ENCODE results near the gene HECTD1. TPM values are rescaled to one million over a fixed set of nuclear protein-coding genes. Genes with fewer than 3 reads are reported as not detected.

The HECTD1 gene
- total RNA-seq, 1 donor, result 246 TPM

- Histone ChIP-seq H2AFZ (ENCODE audit: low read length) (no peak overlapping the region), H3K79me2 (ENCODE audit: insufficient read depth, low read length) (peaks cover 95% of the 10 kb centered on the region), H3K4me3 (ENCODE audit: insufficient read depth, low read length) (no peak overlapping the region), H3K4me1 (ENCODE audit: insufficient read depth, low read length) (peaks cover 30% of the 10 kb centered on the region), H3K27me3 (ENCODE audit: insufficient read depth, low read length) (no peaks in the 10 kb centered on the region), H3K4me2 (ENCODE audit: insufficient read depth, low read length) (no peak overlapping the region), H3K9me3 (ENCODE audit: low read depth, low read length) (no peaks in the 10 kb centered on the region), H4K20me1 (ENCODE audit: insufficient read depth, low read length) (peaks cover 25% of the 10 kb centered on the region), H3K36me3 (ENCODE audit: insufficient read depth, low read length) (peaks cover 16% of the 10 kb centered on the region), H3K27ac (ENCODE audit: low read depth, low read length) (no peak overlapping the region)
- TF ChIP-seq CTCF (IDR thresholded peaks at IDR 0.05; ENCODE audit: extremely low read depth, low read depth, low read length), result no peak
- DNase-seq (ENCODE audit: insufficient read length, low spot score, missing footprints), result no peak
These were observed 6.5 kb downstream of the HECTD1 start for GRCh38 chr14:31201111-31201510.

- TF ChIP-seq CTCF (IDR thresholded peaks at IDR 0.05; ENCODE audit: extremely low read depth, low read depth, low read length), result no peak
- H3K9me3 ChIP-seq (ENCODE audit: low read depth, low read length), result no peaks in the 10 kb centered on the region
- no peaks in the 10 kb centered on the region for H3K27me3 ChIP-seq (ENCODE audit: insufficient read depth, low read length)
- no peak overlapping the region for H3K4me3 ChIP-seq (ENCODE audit: insufficient read depth, low read length)
- H3K79me2 ChIP-seq (ENCODE audit: insufficient read depth, low read length), result peaks cover 91% of the 10 kb centered on the region
- DNase-seq (ENCODE audit: insufficient read length, low spot score, missing footprints), result no peak
- H3K4me2 ChIP-seq (ENCODE audit: insufficient read depth, low read length), result no peak overlapping the region
- peaks cover 31% of the 10 kb centered on the region for H3K4me1 ChIP-seq (ENCODE audit: insufficient read depth, low read length)
- H4K20me1 ChIP-seq (ENCODE audit: insufficient read depth, low read length), result peaks cover 22% of the 10 kb centered on the region
- H3K27ac ChIP-seq (ENCODE audit: low read depth, low read length), result no peak overlapping the region
- peaks cover 16% of the 10 kb centered on the region for H3K36me3 ChIP-seq (ENCODE audit: insufficient read depth, low read length)
- H2AFZ ChIP-seq (ENCODE audit: low read length), result no peak overlapping the region
These were observed 6.9 kb downstream of the HECTD1 start for GRCh38 chr14:31200702-31200990.

- Histone ChIP-seq H3K4me1 (ENCODE audit: insufficient read depth, low read length) (peaks cover 42% of the 10 kb centered on the region), H3K9me3 (ENCODE audit: low read depth, low read length) (no peaks in the 10 kb centered on the region), H3K27ac (ENCODE audit: low read depth, low read length) (no peak overlapping the region), H3K27me3 (ENCODE audit: insufficient read depth, low read length) (no peaks in the 10 kb centered on the region), H3K4me3 (ENCODE audit: insufficient read depth, low read length) (no peak overlapping the region), H4K20me1 (ENCODE audit: insufficient read depth, low read length) (peaks cover 19% of the 10 kb centered on the region), H3K79me2 (ENCODE audit: insufficient read depth, low read length) (peaks cover 80% of the 10 kb centered on the region), H3K4me2 (ENCODE audit: insufficient read depth, low read length) (no peak overlapping the region), H3K36me3 (ENCODE audit: insufficient read depth, low read length) (peaks cover 4% of the 10 kb centered on the region), H2AFZ (ENCODE audit: low read length) (no peak overlapping the region)
- DNase-seq (ENCODE audit: insufficient read length, low spot score, missing footprints), result no peak
- TF ChIP-seq CTCF (IDR thresholded peaks at IDR 0.05; ENCODE audit: extremely low read depth, low read depth, low read length), result no peak
These were observed 9.9 kb downstream of the HECTD1 start for GRCh38 chr14:31197671-31198070.

- Histone ChIP-seq H3K4me2 (ENCODE audit: insufficient read depth, low read length) (no peak overlapping the region), H3K27ac (ENCODE audit: low read depth, low read length) (no peak overlapping the region), H2AFZ (ENCODE audit: low read length) (no peak overlapping the region), H3K79me2 (ENCODE audit: insufficient read depth, low read length) (peaks cover 80% of the 10 kb centered on the region), H3K4me1 (ENCODE audit: insufficient read depth, low read length) (peaks cover 42% of the 10 kb centered on the region), H4K20me1 (ENCODE audit: insufficient read depth, low read length) (peaks cover 19% of the 10 kb centered on the region), H3K4me3 (ENCODE audit: insufficient read depth, low read length) (no peak overlapping the region), H3K9me3 (ENCODE audit: low read depth, low read length) (no peaks in the 10 kb centered on the region), H3K27me3 (ENCODE audit: insufficient read depth, low read length) (no peaks in the 10 kb centered on the region), H3K36me3 (ENCODE audit: insufficient read depth, low read length) (peaks cover 4% of the 10 kb centered on the region)
- DNase-seq (ENCODE audit: insufficient read length, low spot score, missing footprints), result no peak
- no peak for TF ChIP-seq CTCF (IDR thresholded peaks at IDR 0.05; ENCODE audit: extremely low read depth, low read depth, low read length)
These were observed 10.6 kb downstream of the HECTD1 start for GRCh38 chr14:31196839-31197492.

Data from osteoblast (primary cell).